Measurements from ENCODE around the gene SYT11. TPM values are rescaled to one million over a fixed set of nuclear protein-coding genes. Genes with fewer than 3 reads are reported as not detected.

Gene SYT11
- total and polyA plus RNA-seq, 9 of the 15 experiments (the other 6 are each of a cell fraction or from before 2014, with no cell fraction given): 0.05 to 0.18 (median 0.11) TPM

- Histone ChIP-seq H3K27ac (ENCODE audit: extremely low read depth, low read depth, low read length) (peak overlapping the region; percentile 90), H3K4me3 (peak overlapping the region; percentile 45), H3K9me1 (ENCODE audit: control insufficient read depth, insufficient read depth, low read length) (no peaks in the 10 kb centered on the region), H2AFZ (ENCODE audit: low read depth, low read length) (peak overlapping the region; percentile 35; the same call in 1 of the 2 replicates), H3K36me3 (ENCODE audit: control insufficient read depth, insufficient read depth, low read length) (peaks cover 13% of the 10 kb centered on the region), H3K27me3 (ENCODE audit: control insufficient read depth in 2 of 2, insufficient read depth in 2 of 2, low read length in 2 of 2) (no peaks in the 10 kb centered on the region), H3K9ac (ENCODE audit: insufficient read depth in 1 of 2, low read depth in 2 of 2, low read length in 2 of 2) (peak overlapping the region; percentile 67 to 73; a peak in 3 of 4 replicates), H3K9me3 (replicated peaks; ENCODE audit: control insufficient read depth, insufficient read depth, low read depth, low read length) (no peaks in the 10 kb centered on the region), H3K4me1 (replicated peaks in 1 of 2; ENCODE audit: control insufficient read depth in 2 of 2, insufficient read depth in 2 of 2, low read length in 2 of 2) (peaks cover 20 to 26% of the 10 kb centered on the region in 2 experiments), H3K4me2 (ENCODE audit: insufficient read depth, low read length) (peak overlapping the region; percentile 73), H3K79me2 (ENCODE audit: control insufficient read depth, insufficient read depth, low read length) (peaks cover 74% of the 10 kb centered on the region), H4K20me1 (replicated peaks; ENCODE audit: control insufficient read depth, insufficient read depth, low read length) (no peaks in the 10 kb centered on the region)
- intact Hi-C loops (cut with micrococcal nuclease) (loop anchor here (1.0 to 5.0 kb wide), 2 partner anchors 25 to 78 kb away; partner anchors contain the start of genes RIT1 and SYT11), in situ Hi-C loops (cut with MboI) (no loop called here)
- no TSS peak for BruUV-seq (replicated peaks)
- CTCF ChIA-PET (ENCODE audit: low intra/inter-chr PET ratio): no interaction called here
- DNase-seq (ENCODE audit: extremely low read depth in 1 of 4, low spot score in 3 of 4): peak; percentile 64 to 94 (median 77)
- FAIRE-seq: peak; percentile 94
- peak; percentile 94 for ATAC-seq
- POLR2A ChIA-PET: interaction anchor here (0.6 to 2.0 kb wide), 15 partner anchors 9 to 593 kb away, joined by 3 to 10 read pairs (median 4); partner anchors contain the start of gene GON4L
- 3% methylated on average over 4 of the region's 11 CpGs for WGBS (ENCODE audit: insufficient coverage, low coverage, missing lambda C conversion rate)
- TF ChIP-seq CBX3 (IDR thresholded peaks at IDR 0.05; ENCODE audit: borderline replicate concordance in 1 of 2, low read length in 2 of 2): peak in 1 of 2 experiments; percentile 74; a peak in 1 of 3 replicates
- no peak for TF ChIP-seq LARP7 (IDR thresholded peaks at IDR 0.05)
- TF ChIP-seq ZNF740 (CRISPR knock-in tag; IDR thresholded peaks at IDR 0.05): no peak
- no peak for TF ChIP-seq ZNF740 (tag; IDR thresholded peaks at IDR 0.05)
- peak; percentile 9 to 50; a peak in 1 of 4 replicates for TF ChIP-seq TRIM24 (IDR thresholded peaks at IDR 0.05)
- no peak for TF ChIP-seq ZNF274 (IDR thresholded peaks at IDR 0.05; ENCODE audit: borderline replicate concordance, low read depth, low read length)
- TF ChIP-seq ZNF239 (CRISPR knock-in tag; IDR thresholded peaks at IDR 0.05): 0 out of 2 replicates have a peak, but pooled peaks have one; percentile 10
- peak; percentile 31 for TF ChIP-seq EP300 (IDR thresholded peaks at IDR 0.05; ENCODE audit: low read length)
- no peak for TF ChIP-seq ZBTB34 (CRISPR knock-in tag; IDR thresholded peaks at IDR 0.05)
- peak; percentile 89 for TF ChIP-seq STAT5A (IDR thresholded peaks at IDR 0.05; ENCODE audit: borderline replicate concordance, low read length)
- peak; percentile 70 for TF ChIP-seq TBP (optimal IDR thresholded peaks at IDR 0.05; ENCODE audit: low read depth, low read length)
- TF ChIP-seq MTA1 (IDR thresholded peaks at IDR 0.05; ENCODE audit: borderline replicate concordance): 0 out of 2 replicates have a peak, but pooled peaks have one; percentile 22
- TF ChIP-seq VEZF1 (CRISPR knock-in tag; IDR thresholded peaks at IDR 0.05): peak; percentile 39; the same call in 1 of the 2 replicates
- no peak for TF ChIP-seq RFX7 (CRISPR knock-in tag; IDR thresholded peaks at IDR 0.05)
- TF ChIP-seq NR2C2 (CRISPR knock-in tag; IDR thresholded peaks at IDR 0.05): no peak
- no peak for TF ChIP-seq NR2C2 (tag; IDR thresholded peaks at IDR 0.05)
- no peak for TF ChIP-seq GTF2B (IDR thresholded peaks at IDR 0.05; ENCODE audit: extremely low read depth, insufficient read length)
Observed at GRCh38 chr1:155834296-155834926, 25.0 kb upstream of the SYT11 start.
